CD4-positive, alpha-beta T cell (primary cell): ENCODE results near the gene OCA2. TPM values are rescaled to one million over a fixed set of nuclear protein-coding genes. Genes with fewer than 3 reads are reported as not detected.

ENCODE experiments used
- ATAC-seq: fragments of 200-7000 bp; cut with Tn5 transposase; one replicate; pipeline ENCODE4 v1.10.0; 2022; ENCODE audit warnings: mild to moderate bottlenecking; ENCODE audit not compliant: poor library complexity
- CTCF ChIA-PET: fragments of 350-600 bp; sonication (Branson Sonifier 250); formaldehyde crosslinking; loops from one replicate; lab custom pipeline; 2021; ENCODE audit warnings: antibody characterized with exemption, inconsistent platforms; lab: Charles Lee
- POLR2A ChIA-PET: fragments of 350-600 bp; sonication (Branson Sonifier 250); formaldehyde crosslinking; loops from one replicate; lab custom pipeline; 2021; ENCODE audit warnings: antibody characterized with exemption, inconsistent platforms; lab: Charles Lee
- DNase-seq, 14 experiments: peaks; one replicate each; pipeline ENCODE4 v3.0.0-alpha.2; 2013 to 2020; ENCODE audit warnings: mixed read lengths in 2 of 14
- H3K27ac ChIP-seq, 2 donors: one replicate each; pipeline versions ENCODE4 v1.5.1 to v1.7.0; 2013; ENCODE audit warnings: low read length in 2 of 2, low read depth in 1 of 2, mild to moderate bottlenecking in 1 of 2
- H3K27me3 ChIP-seq, 2 experiments: 1 replicate in 1 of 2; 2 replicates in 1 of 2; pipeline versions ENCODE4 v1.6.1 to v1.7.0; 2013; ENCODE audit warnings: low read length in 2 of 2, control low read depth in 1 of 2, mild to moderate bottlenecking in 1 of 2, moderate library complexity in 1 of 2; ENCODE audit not compliant: insufficient read depth in 2 of 2, control insufficient read depth in 1 of 2
- H3K36me3 ChIP-seq: one replicate; pipeline ENCODE4 v1.6.1; 2013; ENCODE audit warnings: low read length, control low read depth; ENCODE audit not compliant: insufficient read depth
- H3K4me1 ChIP-seq: one replicate; pipeline ENCODE4 v1.6.1; 2013; ENCODE audit warnings: low read length, control low read depth; ENCODE audit not compliant: insufficient read depth
- H3K4me3 ChIP-seq: one replicate; pipeline ENCODE4 v1.5.1; 2013; ENCODE audit warnings: mild to moderate bottlenecking, low read length, moderate library complexity
- H3K9me3 ChIP-seq, 2 experiments: 1 replicate in 1 of 2; 2 replicates in 1 of 2; pipeline versions ENCODE4 v1.6.1 to v1.7.0; 2013; ENCODE audit warnings: low read length in 2 of 2, mild to moderate bottlenecking in 2 of 2, control low read depth in 1 of 2, moderate library complexity in 1 of 2; ENCODE audit not compliant: control insufficient read depth in 1 of 2, insufficient read depth in 1 of 2
- H3K27ac Mint-ChIP-seq: one replicate; pipeline ENCODE4 v1.8.0; 2020; ENCODE audit warnings: mixed read lengths
- H3K27me3 Mint-ChIP-seq: one replicate; pipeline ENCODE4 v1.8.0; 2021; ENCODE audit warnings: mixed read lengths
- H3K36me3 Mint-ChIP-seq: one replicate; pipeline ENCODE4 v1.8.0; 2021; ENCODE audit warnings: low read depth, mixed read lengths
- H3K4me1 Mint-ChIP-seq: one replicate; pipeline ENCODE4 v1.8.0; 2021; ENCODE audit warnings: low read depth, mixed read lengths
- H3K4me3 Mint-ChIP-seq: one replicate; pipeline ENCODE4 v1.8.0; 2020; ENCODE audit warnings: mild to moderate bottlenecking, mixed read lengths
- H3K9me3 Mint-ChIP-seq: one replicate; pipeline ENCODE4 v1.8.0; 2020; ENCODE audit warnings: mixed read lengths
- CTCF ChIP-seq: fragments of 200-600 bp; IDR thresholded peaks from one replicate; pipeline ENCODE4 v1.8.0; 2022; ENCODE audit warnings: antibody characterized with exemption, mild to moderate bottlenecking
- intact Hi-C, 2 experiments: fragments of 100-400 bp; cut with DNase I in 1 of 2; cut with micrococcal nuclease in 1 of 2; formaldehyde crosslinking; loops; one replicate each; pipeline versions ENCODE4 v1.15.1 to v1.9.0; 2023 to 2025; cut with DNase I, micrococcal nuclease
- total RNA-seq, 174 experiments: library from RNA in 2 of 174; stranded (reverse) in 2 of 174; gene quantifications; one replicate each; pipeline ENCODE4 v1.2.3 and lab custom pipeline; 2021 to 2026

OCA2 gene
- total RNA-seq, 2 experiments from 2014 or later: not detected

- no peaks in the 10 kb centered on the region for H3K27me3 Mint-ChIP-seq
- H3K27ac Mint-ChIP-seq: no peak overlapping the region
- no peaks in the 10 kb centered on the region for H3K9me3 Mint-ChIP-seq
- ATAC-seq (no peak), DNase-seq (no peak)
- Histone ChIP-seq H3K4me3 (no peak overlapping the region), H3K9me3 (peaks cover 0 to 8% of the 10 kb centered on the region in 2 experiments), H3K27ac (no peak overlapping the region), H3K4me1 (no peaks in the 10 kb centered on the region), H3K36me3 (no peaks in the 10 kb centered on the region), H3K27me3 (no peaks in the 10 kb centered on the region)
- H3K4me1 Mint-ChIP-seq: no peaks in the 10 kb centered on the region
- POLR2A ChIA-PET: no interaction called here
- TF ChIP-seq CTCF: no peak
- CTCF ChIA-PET: no interaction called here
- H3K36me3 Mint-ChIP-seq: no peaks in the 10 kb centered on the region
- intact Hi-C loops: no loop called here
- no peak overlapping the region for H3K4me3 Mint-ChIP-seq
Observed at GRCh38 chr15:27787931-27788330, 311.2 kb downstream of the OCA2 start.

- no peak overlapping the region for H3K27ac ChIP-seq
- no peaks in the 10 kb centered on the region for H3K36me3 ChIP-seq
- no peaks in the 10 kb centered on the region for H3K27me3 Mint-ChIP-seq
- no peaks in the 10 kb centered on the region for H3K36me3 Mint-ChIP-seq
- peaks cover 0 to 3% of the 10 kb centered on the region in 2 experiments for H3K9me3 ChIP-seq
- H3K27me3 ChIP-seq: no peaks in the 10 kb centered on the region
- CTCF ChIA-PET: no interaction called here
- H3K9me3 Mint-ChIP-seq: peaks cover under 1% of the 10 kb centered on the region
- no peak overlapping the region for H3K4me3 Mint-ChIP-seq
- intact Hi-C loops: no loop called here
- H3K4me1 ChIP-seq: no peaks in the 10 kb centered on the region
- DNase-seq (no peak), ATAC-seq (no peak)
- POLR2A ChIA-PET: no interaction called here
- H3K4me1 Mint-ChIP-seq: no peaks in the 10 kb centered on the region
- no peak overlapping the region for H3K27ac Mint-ChIP-seq
- TF ChIP-seq CTCF: no peak
- H3K4me3 ChIP-seq: no peak overlapping the region
Observed at GRCh38 chr15:27784107-27784506, 315.0 kb downstream of the OCA2 start.

GRCh38 chr15:27783678-27784077 lies 315.4 kb downstream of the OCA2 start:
- no peak for TF ChIP-seq CTCF
- H3K4me1 Mint-ChIP-seq: no peaks in the 10 kb centered on the region
- H3K4me1 ChIP-seq: no peaks in the 10 kb centered on the region
- no peak overlapping the region for H3K4me3 ChIP-seq
- no peak overlapping the region for H3K4me3 Mint-ChIP-seq
- no peaks in the 10 kb centered on the region for H3K36me3 Mint-ChIP-seq
- no peaks in the 10 kb centered on the region for H3K27me3 ChIP-seq
- no peak overlapping the region for H3K27ac ChIP-seq
- H3K9me3 ChIP-seq: peaks cover 0 to 3% of the 10 kb centered on the region in 2 experiments
- no peak for ATAC-seq
- intact Hi-C loops: no loop called here
- no peaks in the 10 kb centered on the region for H3K36me3 ChIP-seq
- H3K9me3 Mint-ChIP-seq: peaks cover 2% of the 10 kb centered on the region
- CTCF ChIA-PET: no interaction called here
- H3K27me3 Mint-ChIP-seq: no peaks in the 10 kb centered on the region
- no peak for DNase-seq
- no peak overlapping the region for H3K27ac Mint-ChIP-seq
- POLR2A ChIA-PET: no interaction called here
